GM19452 (cell line): ENCODE results near the gene LIPN.

Experiments used
- ATAC-seq: cut with Tn5 transposase; IDR thresholded peaks from one replicate; pipeline ENCODE4 v1.9.1; 2021; ENCODE audit not compliant: unreplicated experiment

Gene LIPN

GRCh38 chr10:88782222-88782621, 22.4 kb downstream of the LIPN start:
- no peak for ATAC-seq

GRCh38 chr10:88783724-88784123, 23.9 kb downstream of the LIPN start:
- no peak for ATAC-seq

- no peak for ATAC-seq
Observed at GRCh38 chr10:88786032-88786770, 26.4 kb downstream of the LIPN start.

GRCh38 chr10:88787463-88787862, 27.6 kb downstream of the LIPN start:
- ATAC-seq: no peak

- ATAC-seq: no peak
Observed at GRCh38 chr10:88788924-88789323, 29.1 kb downstream of the LIPN start.

GRCh38 chr10:88791924-88792323, 32.1 kb downstream of the LIPN start:
- ATAC-seq: no peak

GRCh38 chr10:88792661-88793060, 32.8 kb downstream of the LIPN start:
- no peak for ATAC-seq

GRCh38 chr10:88793712-88794299, 34.0 kb downstream of the LIPN start:
- ATAC-seq: no peak

- ATAC-seq: no peak
Observed at GRCh38 chr10:88794731-88795130, 34.9 kb downstream of the LIPN start.

GRCh38 chr10:88800152-88801125, 40.6 kb downstream of the LIPN start:
- no peak for ATAC-seq

- no peak for ATAC-seq
Observed at GRCh38 chr10:88802523-88803285, 42.9 kb downstream of the LIPN start, which contains the start of gene LIPM. TSS of gene LIPM (plus strand) at chr10:88802730. CDS start at chr10:88802897, 167 bp downstream.

- no peak for ATAC-seq
Observed at GRCh38 chr10:88803641-88804040, 43.8 kb downstream of the LIPN start.

GRCh38 chr10:88804083-88804812, 44.4 kb downstream of the LIPN start:
- no peak for ATAC-seq

- ATAC-seq: no peak
Observed at GRCh38 chr10:88805361-88805760, 45.5 kb downstream of the LIPN start.

- no peak for ATAC-seq
Observed at GRCh38 chr10:88805924-88806323, 46.1 kb downstream of the LIPN start.

- no peak for ATAC-seq
Observed at GRCh38 chr10:88809621-88810020, 49.8 kb downstream of the LIPN start.

- ATAC-seq: peak; percentile 67
Observed at GRCh38 chr10:88810196-88810961, 50.6 kb downstream of the LIPN start.

- ATAC-seq: no peak
Observed at GRCh38 chr10:88813200-88813599, 53.4 kb downstream of the LIPN start.

GRCh38 chr10:88819290-88819689, 59.5 kb downstream of the LIPN start:
- ATAC-seq: no peak
